HG02571 (cell line): ENCODE results near the gene SEM1.
"Not testable (repeated sequence)": the region's sequence is repeated elsewhere in the genome, so short reads cannot be mapped to it uniquely, and the experiment has no call there.

Experiments used
- ATAC-seq: cut with Tn5 transposase; IDR thresholded peaks from one replicate; pipeline ENCODE4 v1.9.1; 2021; ENCODE audit warnings: mild to moderate bottlenecking, moderate library complexity; ENCODE audit not compliant: unreplicated experiment

SEM1 gene

GRCh38 chr7:96707901-96708774 is 1.5 kb downstream of the SEM1 start:
- ATAC-seq: no peak

DNA sequence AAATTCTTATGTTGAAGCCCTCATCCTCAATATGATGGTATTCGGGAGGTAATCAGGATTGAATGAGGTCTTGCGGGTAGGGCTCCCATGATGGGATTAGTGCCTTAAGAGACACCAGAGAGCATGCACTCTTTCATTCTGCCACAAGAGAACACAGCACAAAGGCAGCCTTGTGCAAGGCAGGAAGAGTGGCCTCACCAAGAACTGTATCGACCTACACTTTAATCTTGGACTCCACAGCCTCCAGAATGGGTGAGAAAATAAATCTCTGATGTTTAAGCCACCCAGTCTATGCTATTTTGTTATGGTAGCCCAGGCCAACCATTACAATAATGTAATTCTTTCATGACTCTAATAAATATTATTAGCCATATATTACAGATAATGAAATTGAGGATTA is 8.4 kb downstream of the SEM1 start:
- no peak for ATAC-seq

DNA sequence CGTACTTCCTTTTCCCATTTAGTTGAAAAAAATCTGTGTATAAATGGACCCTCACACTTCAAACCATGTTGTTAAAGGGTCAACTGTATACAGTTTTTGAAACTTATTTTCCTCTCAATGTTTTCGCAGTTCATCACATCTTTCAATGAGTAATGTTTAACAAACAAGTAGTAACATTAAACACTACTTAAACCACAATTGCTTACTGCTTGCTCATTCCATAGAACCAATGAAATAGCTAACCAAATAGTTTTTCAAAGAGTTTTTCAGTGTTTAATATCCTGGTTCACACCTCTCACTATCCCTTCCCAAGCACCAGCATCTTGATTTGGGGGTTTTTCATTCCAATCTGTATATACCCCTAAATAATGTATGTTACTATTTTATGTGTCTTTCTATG is 9.1 kb downstream of the SEM1 start:
- ATAC-seq: no peak

DNA sequence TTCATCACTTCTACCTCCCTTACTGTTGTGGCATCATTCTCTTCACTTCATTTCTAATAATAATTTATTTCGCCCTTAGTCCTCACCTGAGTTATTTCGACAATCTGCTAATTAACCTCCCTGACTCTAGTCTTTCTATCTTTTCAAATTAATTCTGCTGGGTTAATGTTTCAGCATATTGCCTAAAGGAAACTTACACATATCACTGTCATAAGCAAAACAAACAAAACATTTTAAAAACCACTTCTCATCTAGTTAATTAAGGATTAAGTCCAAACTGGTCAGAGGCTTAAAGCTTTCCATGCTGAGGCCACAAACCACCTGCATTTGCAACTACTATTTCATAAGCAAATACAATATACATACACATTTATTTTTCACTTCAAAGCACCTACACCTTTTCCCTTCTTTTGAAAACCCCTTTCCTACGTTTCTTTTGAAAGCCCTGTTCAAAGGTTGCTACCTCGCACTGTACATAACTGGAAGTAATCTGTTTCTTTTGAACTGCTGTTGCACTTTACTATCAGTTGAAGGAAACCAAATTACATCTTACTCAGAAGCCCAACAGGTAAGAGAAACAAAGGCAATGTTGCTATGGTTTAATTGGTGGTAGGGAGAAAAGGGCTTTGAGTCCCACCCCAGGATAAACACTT is 10.3 kb downstream of the SEM1 start:
- no peak for ATAC-seq

GRCh38 chr7:96698449-96698848 is 11.2 kb downstream of the SEM1 start:
- ATAC-seq: not testable (repeated sequence)

DNA sequence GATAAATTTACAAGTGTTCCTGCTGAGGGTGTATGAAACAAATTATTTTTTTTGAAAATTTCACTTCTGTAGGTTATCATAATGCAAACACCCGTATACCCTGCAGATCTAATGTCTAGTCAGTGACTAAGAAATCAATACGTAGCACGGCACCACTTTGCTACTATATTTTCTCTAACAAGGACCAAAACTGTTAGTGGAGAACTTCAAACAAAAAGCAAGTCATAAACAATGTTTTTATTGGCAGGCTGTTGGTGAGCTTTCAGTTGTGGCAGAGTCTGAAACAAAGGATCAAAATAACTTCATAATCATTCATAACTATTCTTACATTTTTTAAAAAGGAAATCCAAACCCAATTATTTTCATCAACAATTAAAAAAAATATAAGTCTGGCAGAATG is 11.8 kb downstream of the SEM1 start:
- no peak for ATAC-seq

- no peak for ATAC-seq
Measured at GRCh38 chr7:96695581-96695980, 14.1 kb downstream of the SEM1 start.

DNA sequence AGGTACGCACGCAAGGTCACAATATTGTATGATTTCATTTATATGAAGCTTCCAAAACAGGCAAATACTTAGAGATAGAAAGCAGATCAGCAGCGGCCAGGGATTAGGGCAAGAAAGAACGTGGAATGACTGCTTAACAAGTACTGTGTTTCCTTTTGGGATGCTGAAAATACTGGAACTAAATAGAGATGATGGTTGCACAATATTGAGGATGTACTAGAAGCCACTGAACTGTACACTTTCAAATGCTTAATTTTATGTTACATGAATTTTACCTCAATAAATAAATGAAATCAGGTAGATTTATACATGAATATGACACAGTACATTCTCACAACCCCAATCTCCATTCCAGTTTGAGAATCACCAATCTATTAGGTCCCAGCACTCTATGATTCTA is 15.6 kb downstream of the SEM1 start:
- ATAC-seq: no peak

GRCh38 chr7:96691702-96692101 is 17.9 kb downstream of the SEM1 start:
- no peak for ATAC-seq

- ATAC-seq: no peak
Measured at GRCh38 chr7:96689414-96689813, 20.2 kb downstream of the SEM1 start.

GRCh38 chr7:96686305-96686704 is 23.3 kb downstream of the SEM1 start:
- ATAC-seq: no peak

- peak; percentile 86 for ATAC-seq
Measured at GRCh38 chr7:96685755-96686154, 23.9 kb downstream of the SEM1 start.

- ATAC-seq: peak; percentile 61
Measured at GRCh38 chr7:96685353-96685752, 24.3 kb downstream of the SEM1 start.

DNA sequence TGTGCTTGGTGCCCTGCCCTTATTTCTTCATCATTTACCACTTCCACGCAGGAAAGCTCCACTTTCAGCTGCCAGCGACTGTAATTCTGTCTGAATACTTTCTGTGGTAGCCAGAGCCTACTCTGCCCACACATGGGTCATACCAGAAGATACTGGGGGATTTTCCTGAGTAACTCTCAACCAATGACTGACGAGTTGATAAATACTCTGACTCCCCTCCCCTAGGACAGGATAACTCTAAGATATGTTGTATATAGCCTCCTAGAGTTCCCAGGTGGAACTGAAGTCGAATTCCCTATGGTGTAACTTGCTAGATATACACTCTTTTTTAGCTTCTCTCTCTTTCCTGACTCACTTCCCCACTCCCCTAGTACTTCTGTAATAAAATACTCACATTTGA is 29.8 kb downstream of the SEM1 start:
- ATAC-seq: no peak

- no peak for ATAC-seq
Measured at GRCh38 chr7:96676919-96677318, 32.7 kb downstream of the SEM1 start.

GRCh38 chr7:96675548-96675947 is 34.1 kb downstream of the SEM1 start:
- ATAC-seq: no peak

- ATAC-seq: no peak
Measured at GRCh38 chr7:96674565-96674964, 35.1 kb downstream of the SEM1 start.

DNA sequence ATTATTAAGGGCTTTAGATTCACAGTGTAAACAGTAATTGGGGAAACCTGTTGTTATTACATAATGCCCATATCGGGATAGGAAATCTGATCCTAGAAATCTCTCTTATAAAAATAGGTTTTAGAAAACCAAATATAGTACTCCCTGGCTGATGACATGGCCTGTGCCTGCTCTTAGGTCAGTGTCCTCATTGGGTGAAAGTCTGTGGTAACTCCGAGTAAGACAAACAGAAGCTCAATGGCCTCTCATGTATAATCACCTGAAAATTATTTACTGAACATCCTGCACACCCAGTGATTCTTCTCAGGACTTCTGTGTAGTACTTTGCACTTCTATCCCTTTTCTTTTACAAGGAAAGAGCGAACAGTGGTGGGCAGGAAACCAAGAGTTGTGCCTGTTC is 37.8 kb downstream of the SEM1 start:
- ATAC-seq: no peak

DNA sequence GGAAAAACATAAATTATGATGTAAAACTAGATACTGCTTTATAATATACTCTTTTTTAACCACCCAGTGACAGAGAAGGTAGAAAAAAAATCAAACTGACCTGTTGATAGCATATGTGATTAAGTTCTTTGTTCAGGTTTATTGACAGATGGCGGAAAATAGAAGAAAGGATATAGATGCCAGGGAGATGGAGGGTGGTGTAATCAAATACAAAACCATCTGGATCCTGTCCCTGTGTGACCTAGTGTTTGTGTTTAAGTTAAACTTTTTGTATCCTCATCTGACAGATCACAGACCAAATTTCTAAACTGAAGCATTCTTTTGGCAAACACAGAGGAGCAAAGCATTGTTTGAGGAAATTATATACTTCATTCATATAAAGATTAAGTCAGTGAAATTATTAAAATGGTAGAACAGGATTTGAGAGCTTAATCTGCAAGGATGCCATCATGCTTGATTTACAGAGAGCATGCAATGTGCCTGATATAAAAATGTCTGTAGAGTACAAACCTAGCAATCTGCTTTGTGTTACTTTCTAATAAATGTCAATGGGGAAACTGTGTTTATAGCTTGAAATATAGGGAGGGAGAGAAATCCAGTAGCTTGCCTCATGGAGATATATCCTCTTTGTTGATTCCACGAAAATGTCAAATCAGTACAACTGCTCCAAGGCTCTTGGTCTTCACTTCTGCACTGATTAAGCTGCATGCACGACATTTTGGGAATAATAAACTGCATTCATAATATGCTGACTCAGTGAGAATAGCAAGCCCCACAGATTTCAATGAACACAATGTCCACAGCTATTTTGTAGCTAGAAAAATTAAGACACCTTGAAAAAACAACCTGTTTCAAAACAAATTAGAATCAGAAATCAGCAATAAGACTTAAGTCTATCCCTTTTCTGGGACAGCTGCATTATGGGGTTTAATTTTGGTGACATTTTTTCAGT is 39.0 kb downstream of the SEM1 start:
- no peak for ATAC-seq

DNA sequence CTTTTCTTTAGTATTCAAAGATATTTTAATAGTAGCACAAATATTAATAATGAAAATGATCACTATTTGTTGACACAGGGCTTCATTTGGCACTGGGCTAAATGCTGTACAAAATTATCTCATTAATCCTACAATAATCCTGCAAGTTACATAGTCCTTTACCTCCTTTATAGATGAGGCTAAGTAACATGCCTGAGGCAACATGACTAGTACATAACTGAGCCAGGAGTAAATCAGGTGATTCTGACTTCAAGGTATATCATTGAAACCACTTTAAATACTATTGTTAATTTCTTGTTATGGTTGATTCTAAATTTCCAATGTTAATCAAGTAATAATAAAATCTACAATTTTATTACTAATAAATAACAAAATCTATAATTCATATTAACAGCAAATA is 39.8 kb downstream of the SEM1 start:
- no peak for ATAC-seq

DNA sequence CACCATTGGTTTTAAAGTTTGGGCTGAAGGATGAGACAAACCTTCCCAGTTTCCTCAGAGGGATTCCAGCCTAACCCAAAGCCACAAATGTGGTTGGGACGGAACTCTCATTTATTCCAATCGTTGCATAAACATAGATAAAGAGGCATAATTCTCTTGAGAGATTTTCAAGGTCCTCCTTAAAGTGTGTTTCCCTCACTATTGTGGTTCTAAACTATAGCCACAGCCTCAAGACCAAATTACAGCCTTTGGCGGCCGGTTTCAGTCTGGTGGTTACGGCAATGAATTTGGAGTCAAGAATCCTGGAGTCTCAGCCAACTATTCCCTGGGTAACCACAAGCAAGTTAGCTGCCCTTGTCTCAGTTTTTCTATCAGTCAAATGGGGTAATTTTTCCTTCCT is 42.6 kb downstream of the SEM1 start:
- ATAC-seq: no peak
